ENCODE data around the gene SLC29A2.

The SLC29A2 gene

GRCh38 chr11:66407651-66408050, 36.1 kb upstream of the SLC29A2 start:
- no peaks in the 10 kb centered on the region for H3K9me3 ChIP-seq (ENCODE audit: control insufficient read depth, insufficient read depth, low read depth, low read length)
- H3K27ac ChIP-seq (ENCODE audit: extremely low read depth, low read depth, low read length), result no peak overlapping the region
- ChIA-PET CTCF (interaction anchor here (0.6 to 5.2 kb wide), 22 partner anchors 10 to 750 kb away, joined by 3 to 79 read pairs (median 5); partner anchors contain the start of genes ACTN3, BRMS1, MRPL11 and NPAS4), POLR2A (no interaction called here)
- no peaks in the 10 kb centered on the region for H3K4me1 ChIP-seq (ENCODE audit: control insufficient read depth, insufficient read depth, low read length)
- TF ChIP-seq REST (tag by site-specific recombination; IDR thresholded peaks at IDR 0.05), result no peak
- TF ChIP-seq SCRT2 (tag by site-specific recombination; IDR thresholded peaks at IDR 0.05), result no peak
- TF ChIP-seq ZNF830 (tag by site-specific recombination; IDR thresholded peaks at IDR 0.05; ENCODE audit: low read depth), result no peak
- TF ChIP-seq ZNF76 (tag by site-specific recombination; IDR thresholded peaks at IDR 0.05; ENCODE audit: borderline replicate concordance, low read depth), result no peak
- TF ChIP-seq ZSCAN5A (tag by site-specific recombination; IDR thresholded peaks at IDR 0.05), result no peak
- TF ChIP-seq, protein P1, sequence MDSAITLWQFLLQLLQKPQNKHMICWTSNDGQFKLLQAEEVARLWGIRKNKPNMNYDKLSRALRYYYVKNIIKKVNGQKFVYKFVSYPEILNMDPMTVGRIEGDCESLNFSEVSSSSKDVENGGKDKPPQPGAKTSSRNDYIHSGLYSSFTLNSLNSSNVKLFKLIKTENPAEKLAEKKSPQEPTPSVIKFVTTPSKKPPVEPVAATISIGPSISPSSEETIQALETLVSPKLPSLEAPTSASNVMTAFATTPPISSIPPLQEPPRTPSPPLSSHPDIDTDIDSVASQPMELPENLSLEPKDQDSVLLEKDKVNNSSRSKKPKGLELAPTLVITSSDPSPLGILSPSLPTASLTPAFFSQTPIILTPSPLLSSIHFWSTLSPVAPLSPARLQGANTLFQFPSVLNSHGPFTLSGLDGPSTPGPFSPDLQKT (IDR thresholded peaks at IDR 0.05; ENCODE audit: borderline replicate concordance, low read depth, low read length), result no peak
- TF ChIP-seq IKZF3 (tag by site-specific recombination; IDR thresholded peaks at IDR 0.05), result no peak
- TF ChIP-seq KLF10 (tag by site-specific recombination; IDR thresholded peaks at IDR 0.05), result no peak
- TF ChIP-seq KLF9 (tag by site-specific recombination; IDR thresholded peaks at IDR 0.05; ENCODE audit: low read depth), result no peak
- no peak for TF ChIP-seq ZFHX2 (tag by site-specific recombination; conservative IDR thresholded peaks at IDR 0.05)
- TF ChIP-seq SP3 (tag by site-specific recombination; IDR thresholded peaks at IDR 0.05), result no peak
- TF ChIP-seq, protein P2, sequence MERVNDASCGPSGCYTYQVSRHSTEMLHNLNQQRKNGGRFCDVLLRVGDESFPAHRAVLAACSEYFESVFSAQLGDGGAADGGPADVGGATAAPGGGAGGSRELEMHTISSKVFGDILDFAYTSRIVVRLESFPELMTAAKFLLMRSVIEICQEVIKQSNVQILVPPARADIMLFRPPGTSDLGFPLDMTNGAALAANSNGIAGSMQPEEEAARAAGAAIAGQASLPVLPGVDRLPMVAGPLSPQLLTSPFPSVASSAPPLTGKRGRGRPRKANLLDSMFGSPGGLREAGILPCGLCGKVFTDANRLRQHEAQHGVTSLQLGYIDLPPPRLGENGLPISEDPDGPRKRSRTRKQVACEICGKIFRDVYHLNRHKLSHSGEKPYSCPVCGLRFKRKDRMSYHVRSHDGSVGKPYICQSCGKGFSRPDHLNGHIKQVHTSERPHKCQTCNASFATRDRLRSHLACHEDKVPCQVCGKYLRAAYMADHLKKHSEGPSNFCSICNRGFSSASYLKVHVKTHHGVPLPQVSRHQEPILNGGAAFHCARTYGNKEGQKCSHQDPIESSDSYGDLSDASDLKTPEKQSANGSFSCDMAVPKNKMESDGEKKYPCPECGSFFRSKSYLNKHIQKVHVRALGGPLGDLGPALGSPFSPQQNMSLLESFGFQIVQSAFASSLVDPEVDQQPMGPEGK (tag by site-specific recombination; IDR thresholded peaks at IDR 0.05), result no peak
- TF ChIP-seq, protein P3, sequence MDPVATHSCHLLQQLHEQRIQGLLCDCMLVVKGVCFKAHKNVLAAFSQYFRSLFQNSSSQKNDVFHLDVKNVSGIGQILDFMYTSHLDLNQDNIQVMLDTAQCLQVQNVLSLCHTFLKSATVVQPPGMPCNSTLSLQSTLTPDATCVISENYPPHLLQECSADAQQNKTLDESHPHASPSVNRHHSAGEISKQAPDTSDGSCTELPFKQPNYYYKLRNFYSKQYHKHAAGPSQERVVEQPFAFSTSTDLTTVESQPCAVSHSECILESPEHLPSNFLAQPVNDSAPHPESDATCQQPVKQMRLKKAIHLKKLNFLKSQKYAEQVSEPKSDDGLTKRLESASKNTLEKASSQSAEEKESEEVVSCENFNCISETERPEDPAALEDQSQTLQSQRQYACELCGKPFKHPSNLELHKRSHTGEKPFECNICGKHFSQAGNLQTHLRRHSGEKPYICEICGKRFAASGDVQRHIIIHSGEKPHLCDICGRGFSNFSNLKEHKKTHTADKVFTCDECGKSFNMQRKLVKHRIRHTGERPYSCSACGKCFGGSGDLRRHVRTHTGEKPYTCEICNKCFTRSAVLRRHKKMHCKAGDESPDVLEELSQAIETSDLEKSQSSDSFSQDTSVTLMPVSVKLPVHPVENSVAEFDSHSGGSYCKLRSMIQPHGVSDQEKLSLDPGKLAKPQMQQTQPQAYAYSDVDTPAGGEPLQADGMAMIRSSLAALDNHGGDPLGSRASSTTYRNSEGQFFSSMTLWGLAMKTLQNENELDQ (tag by site-specific recombination; IDR thresholded peaks at IDR 0.05; ENCODE audit: low read depth), result no peak
- TF ChIP-seq KLF1 (tag by site-specific recombination; IDR thresholded peaks at IDR 0.05), result no peak
- no peak overlapping the region for H3K4me3 ChIP-seq (ENCODE audit: low read depth, low read length)
- H3K36me3 ChIP-seq (ENCODE audit: control insufficient read depth in 2 of 2, insufficient read depth in 1 of 2, low read length in 2 of 2), result no peaks in the 10 kb centered on the region

GRCh38 chr11:66393954-66394353, 22.4 kb upstream of the SLC29A2 start:
- no peak overlapping the region for H3K27ac ChIP-seq (ENCODE audit: extremely low read depth, low read depth, low read length)
- ChIA-PET CTCF (no interaction called here), POLR2A (no interaction called here)

More at GRCh38 chr11:66393954-66394353, 22.4 kb upstream of the SLC29A2 start:
- Histone ChIP-seq H3K36me3 (ENCODE audit: control insufficient read depth in 2 of 2, insufficient read depth in 1 of 2, low read length in 2 of 2) (no peaks in the 10 kb centered on the region), H3K4me1 (ENCODE audit: control insufficient read depth, insufficient read depth, low read length) (no peaks in the 10 kb centered on the region), H3K9me3 (ENCODE audit: control insufficient read depth, insufficient read depth, low read depth, low read length) (no peaks in the 10 kb centered on the region), H3K4me3 (ENCODE audit: low read depth, low read length) (no peak overlapping the region)
- TF ChIP-seq, protein P4, sequence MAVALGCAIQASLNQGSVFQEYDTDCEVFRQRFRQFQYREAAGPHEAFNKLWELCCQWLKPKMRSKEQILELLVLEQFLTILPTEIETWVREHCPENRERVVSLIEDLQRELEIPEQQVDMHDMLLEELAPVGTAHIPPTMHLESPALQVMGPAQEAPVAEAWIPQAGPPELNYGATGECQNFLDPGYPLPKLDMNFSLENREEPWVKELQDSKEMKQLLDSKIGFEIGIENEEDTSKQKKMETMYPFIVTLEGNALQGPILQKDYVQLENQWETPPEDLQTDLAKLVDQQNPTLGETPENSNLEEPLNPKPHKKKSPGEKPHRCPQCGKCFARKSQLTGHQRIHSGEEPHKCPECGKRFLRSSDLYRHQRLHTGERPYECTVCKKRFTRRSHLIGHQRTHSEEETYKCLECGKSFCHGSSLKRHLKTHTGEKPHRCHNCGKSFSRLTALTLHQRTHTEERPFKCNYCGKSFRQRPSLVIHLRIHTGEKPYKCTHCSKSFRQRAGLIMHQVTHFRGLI (tag by site-specific recombination; IDR thresholded peaks at IDR 0.05), result no peak
- TF ChIP-seq ZNF747 (tag by site-specific recombination; IDR thresholded peaks at IDR 0.05), result no peak
- TF ChIP-seq ZNF514 (tag by site-specific recombination; IDR thresholded peaks at IDR 0.05), result no peak
- TF ChIP-seq KLF8 (tag by site-specific recombination; IDR thresholded peaks at IDR 0.05), result no peak
- no peak for TF ChIP-seq ZNF121 (tag by site-specific recombination; IDR thresholded peaks at IDR 0.05)
- TF ChIP-seq ZNF169 (tag by site-specific recombination; IDR thresholded peaks at IDR 0.05), result no peak
- TF ChIP-seq ZNF621 (tag by site-specific recombination; IDR thresholded peaks at IDR 0.05), result no peak

Data from HEK293 (cell line).